ENCODE results near the gene CCNI2.

CCNI2 gene

GRCh38 chr5:132746954-132747615 lies at the start of gene CCNI2:
TSS of gene CCNI2 (plus strand) at chr5:132747426. CDS start at chr5:132747496, 70 bp downstream.
- no peaks in the 10 kb centered on the region for H3K9me3 ChIP-seq (ENCODE audit: control insufficient read depth in 1 of 2, low read length in 2 of 2)
- H3K9ac ChIP-seq (ENCODE audit: low read depth in 1 of 2, low read length in 2 of 2), result peak within 1 kb of the TSS; percentile 62 to 77
- H3K27me3 ChIP-seq (ENCODE audit: control insufficient read depth in 1 of 2, insufficient read depth in 2 of 2, low read length in 2 of 2), result no peaks in the 10 kb centered on the region
- no peak within 1 kb of the TSS for H3K27ac ChIP-seq (ENCODE audit: low read depth, low read length)
- H3K4me1 ChIP-seq (ENCODE audit: control insufficient read depth in 1 of 2, insufficient read depth in 2 of 2, low read length in 2 of 2), result peaks cover 0 to 10% of the 10 kb centered on the region in 2 donors
- peak within 1 kb of the TSS; percentile 68 to 77 for H3K4me3 ChIP-seq (ENCODE audit: low read depth in 1 of 2, low read length in 2 of 2)
- H3K36me3 ChIP-seq (ENCODE audit: control insufficient read depth in 1 of 2, insufficient read depth in 2 of 2, low read length in 2 of 2), result peaks cover 0 to 12% of the 10 kb centered on the region in 2 donors

- Histone ChIP-seq H3K9ac (ENCODE audit: low read depth in 1 of 2, low read length in 2 of 2) (no peak overlapping the region), H3K36me3 (ENCODE audit: control insufficient read depth in 1 of 2, insufficient read depth in 2 of 2, low read length in 2 of 2) (peaks cover 0 to 4% of the 10 kb centered on the region in 2 donors), H3K27ac (ENCODE audit: low read depth, low read length) (no peak overlapping the region), H3K27me3 (ENCODE audit: control insufficient read depth in 1 of 2, insufficient read depth in 2 of 2, low read length in 2 of 2) (no peaks in the 10 kb centered on the region), H3K4me1 (ENCODE audit: control insufficient read depth in 1 of 2, insufficient read depth in 2 of 2, low read length in 2 of 2) (no peaks in the 10 kb centered on the region), H3K9me3 (ENCODE audit: control insufficient read depth in 1 of 2, low read length in 2 of 2) (no peaks in the 10 kb centered on the region), H3K4me3 (ENCODE audit: low read depth in 1 of 2, low read length in 2 of 2) (no peak overlapping the region)
Measured at GRCh38 chr5:132704875-132705274, 42.4 kb upstream of the CCNI2 start.

- Histone ChIP-seq H3K9ac (ENCODE audit: low read depth in 1 of 2, low read length in 2 of 2) (no peak overlapping the region), H3K27me3 (ENCODE audit: control insufficient read depth in 1 of 2, insufficient read depth in 2 of 2, low read length in 2 of 2) (no peaks in the 10 kb centered on the region)
Measured at GRCh38 chr5:132708645-132709044, 38.6 kb upstream of the CCNI2 start.

GRCh38 chr5:132714456-132715307 lies 32.5 kb upstream of the CCNI2 start:
- no peak overlapping the region for H3K4me3 ChIP-seq (ENCODE audit: low read depth in 1 of 2, low read length in 2 of 2)
- no peak overlapping the region for H3K9ac ChIP-seq (ENCODE audit: low read depth in 1 of 2, low read length in 2 of 2)
- H3K4me1 ChIP-seq (ENCODE audit: control insufficient read depth in 1 of 2, insufficient read depth in 2 of 2, low read length in 2 of 2), result no peaks in the 10 kb centered on the region
- no peak overlapping the region for H3K27ac ChIP-seq (ENCODE audit: low read depth, low read length)
- H3K36me3 ChIP-seq (ENCODE audit: control insufficient read depth in 1 of 2, insufficient read depth in 2 of 2, low read length in 2 of 2), result peaks cover 0 to 3% of the 10 kb centered on the region in 2 donors
- no peaks in the 10 kb centered on the region for H3K27me3 ChIP-seq (ENCODE audit: control insufficient read depth in 1 of 2, insufficient read depth in 2 of 2, low read length in 2 of 2)
- H3K9me3 ChIP-seq (ENCODE audit: control insufficient read depth in 1 of 2, low read length in 2 of 2), result no peaks in the 10 kb centered on the region

More at GRCh38 chr5:132708645-132709044, 38.6 kb upstream of the CCNI2 start:
- H3K4me1 ChIP-seq (ENCODE audit: control insufficient read depth in 1 of 2, insufficient read depth in 2 of 2, low read length in 2 of 2), result no peaks in the 10 kb centered on the region
- H3K27ac ChIP-seq (ENCODE audit: low read depth, low read length), result no peak overlapping the region
- no peaks in the 10 kb centered on the region for H3K36me3 ChIP-seq (ENCODE audit: control insufficient read depth in 1 of 2, insufficient read depth in 2 of 2, low read length in 2 of 2)
- H3K4me3 ChIP-seq (ENCODE audit: low read depth in 1 of 2, low read length in 2 of 2), result no peak overlapping the region
- H3K9me3 ChIP-seq (ENCODE audit: control insufficient read depth in 1 of 2, low read length in 2 of 2), result no peaks in the 10 kb centered on the region

- Histone ChIP-seq H3K27ac (ENCODE audit: low read depth, low read length) (no peak overlapping the region), H3K27me3 (ENCODE audit: control insufficient read depth in 1 of 2, insufficient read depth in 2 of 2, low read length in 2 of 2) (no peaks in the 10 kb centered on the region), H3K4me3 (ENCODE audit: low read depth in 1 of 2, low read length in 2 of 2) (no peak overlapping the region), H3K4me1 (ENCODE audit: control insufficient read depth in 1 of 2, insufficient read depth in 2 of 2, low read length in 2 of 2) (no peaks in the 10 kb centered on the region), H3K9ac (ENCODE audit: low read depth in 1 of 2, low read length in 2 of 2) (no peak overlapping the region), H3K9me3 (ENCODE audit: control insufficient read depth in 1 of 2, low read length in 2 of 2) (no peaks in the 10 kb centered on the region), H3K36me3 (ENCODE audit: control insufficient read depth in 1 of 2, insufficient read depth in 2 of 2, low read length in 2 of 2) (peaks cover 0 to 3% of the 10 kb centered on the region in 2 donors)
Measured at GRCh38 chr5:132718544-132719312, 28.5 kb upstream of the CCNI2 start.

- H3K9me3 ChIP-seq (ENCODE audit: control insufficient read depth in 1 of 2, low read length in 2 of 2), result no peaks in the 10 kb centered on the region
- H3K9ac ChIP-seq (ENCODE audit: low read depth in 1 of 2, low read length in 2 of 2), result no peak overlapping the region
- H3K27ac ChIP-seq (ENCODE audit: low read depth, low read length), result no peak overlapping the region
- no peaks in the 10 kb centered on the region for H3K4me1 ChIP-seq (ENCODE audit: control insufficient read depth in 1 of 2, insufficient read depth in 2 of 2, low read length in 2 of 2)
- no peak overlapping the region for H3K4me3 ChIP-seq (ENCODE audit: low read depth in 1 of 2, low read length in 2 of 2)
- no peaks in the 10 kb centered on the region for H3K36me3 ChIP-seq (ENCODE audit: control insufficient read depth in 1 of 2, insufficient read depth in 2 of 2, low read length in 2 of 2)
- H3K27me3 ChIP-seq (ENCODE audit: control insufficient read depth in 1 of 2, insufficient read depth in 2 of 2, low read length in 2 of 2), result no peaks in the 10 kb centered on the region
Measured at GRCh38 chr5:132725745-132726144, 21.5 kb upstream of the CCNI2 start.

GRCh38 chr5:132729896-132730295 lies 17.3 kb upstream of the CCNI2 start:
- Histone ChIP-seq H3K27me3 (ENCODE audit: control insufficient read depth in 1 of 2, insufficient read depth in 2 of 2, low read length in 2 of 2) (no peaks in the 10 kb centered on the region), H3K27ac (ENCODE audit: low read depth, low read length) (no peak overlapping the region), H3K4me3 (ENCODE audit: low read depth in 1 of 2, low read length in 2 of 2) (no peak overlapping the region), H3K9ac (ENCODE audit: low read depth in 1 of 2, low read length in 2 of 2) (no peak overlapping the region), H3K9me3 (ENCODE audit: control insufficient read depth in 1 of 2, low read length in 2 of 2) (no peaks in the 10 kb centered on the region), H3K4me1 (ENCODE audit: control insufficient read depth in 1 of 2, insufficient read depth in 2 of 2, low read length in 2 of 2) (no peaks in the 10 kb centered on the region), H3K36me3 (ENCODE audit: control insufficient read depth in 1 of 2, insufficient read depth in 2 of 2, low read length in 2 of 2) (no peaks in the 10 kb centered on the region)

GRCh38 chr5:132733499-132734148 lies 13.6 kb upstream of the CCNI2 start:
- H3K36me3 ChIP-seq (ENCODE audit: control insufficient read depth in 1 of 2, insufficient read depth in 2 of 2, low read length in 2 of 2), result no peaks in the 10 kb centered on the region

GRCh38 chr5:132734687-132735086 lies 12.5 kb upstream of the CCNI2 start:
- H3K27ac ChIP-seq (ENCODE audit: low read depth, low read length), result no peak overlapping the region
- no peak overlapping the region for H3K4me3 ChIP-seq (ENCODE audit: low read depth in 1 of 2, low read length in 2 of 2)
- no peaks in the 10 kb centered on the region for H3K27me3 ChIP-seq (ENCODE audit: control insufficient read depth in 1 of 2, insufficient read depth in 2 of 2, low read length in 2 of 2)
- H3K4me1 ChIP-seq (ENCODE audit: control insufficient read depth in 1 of 2, insufficient read depth in 2 of 2, low read length in 2 of 2), result peaks cover 5 to 12% of the 10 kb centered on the region in 2 donors
- no peaks in the 10 kb centered on the region for H3K9me3 ChIP-seq (ENCODE audit: control insufficient read depth in 1 of 2, low read length in 2 of 2)
- H3K9ac ChIP-seq (ENCODE audit: low read depth in 1 of 2, low read length in 2 of 2), result no peak overlapping the region
- H3K36me3 ChIP-seq (ENCODE audit: control insufficient read depth in 1 of 2, insufficient read depth in 2 of 2, low read length in 2 of 2), result no peaks in the 10 kb centered on the region

More at GRCh38 chr5:132733499-132734148, 13.6 kb upstream of the CCNI2 start:
- no peaks in the 10 kb centered on the region for H3K27me3 ChIP-seq (ENCODE audit: control insufficient read depth in 1 of 2, insufficient read depth in 2 of 2, low read length in 2 of 2)
- no peak overlapping the region for H3K27ac ChIP-seq (ENCODE audit: low read depth, low read length)
- no peak overlapping the region for H3K4me3 ChIP-seq (ENCODE audit: low read depth in 1 of 2, low read length in 2 of 2)
- H3K9me3 ChIP-seq (ENCODE audit: control insufficient read depth in 1 of 2, low read length in 2 of 2), result no peaks in the 10 kb centered on the region
- H3K9ac ChIP-seq (ENCODE audit: low read depth in 1 of 2, low read length in 2 of 2), result no peak overlapping the region
- H3K4me1 ChIP-seq (ENCODE audit: control insufficient read depth in 1 of 2, insufficient read depth in 2 of 2, low read length in 2 of 2), result peaks cover 5 to 12% of the 10 kb centered on the region in 2 donors

All from duodenal mucosa (tissue), 2 donors.